Measurements from ENCODE around the gene MSRB2.

DNA sequence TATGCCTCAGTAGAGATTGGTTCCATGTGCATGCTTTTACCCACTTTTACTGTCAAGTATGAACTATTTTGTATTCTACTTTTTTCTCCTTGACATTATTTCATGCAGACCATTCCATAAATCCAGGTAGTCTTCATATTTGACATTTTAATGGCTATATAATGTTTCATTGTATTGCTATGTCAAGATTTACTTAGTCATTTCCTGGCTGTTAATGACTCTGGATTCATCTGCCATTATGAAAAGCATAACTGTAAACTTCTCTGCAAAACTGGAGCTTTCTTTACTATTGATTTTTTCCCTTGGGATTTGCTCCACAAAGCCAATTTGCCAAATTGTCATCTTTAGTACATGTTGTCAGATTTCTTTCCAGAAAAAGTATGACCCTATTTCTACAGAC lies 6.8 kb upstream of the MSRB2 start:
- TF ChIP-seq, protein P1, sequence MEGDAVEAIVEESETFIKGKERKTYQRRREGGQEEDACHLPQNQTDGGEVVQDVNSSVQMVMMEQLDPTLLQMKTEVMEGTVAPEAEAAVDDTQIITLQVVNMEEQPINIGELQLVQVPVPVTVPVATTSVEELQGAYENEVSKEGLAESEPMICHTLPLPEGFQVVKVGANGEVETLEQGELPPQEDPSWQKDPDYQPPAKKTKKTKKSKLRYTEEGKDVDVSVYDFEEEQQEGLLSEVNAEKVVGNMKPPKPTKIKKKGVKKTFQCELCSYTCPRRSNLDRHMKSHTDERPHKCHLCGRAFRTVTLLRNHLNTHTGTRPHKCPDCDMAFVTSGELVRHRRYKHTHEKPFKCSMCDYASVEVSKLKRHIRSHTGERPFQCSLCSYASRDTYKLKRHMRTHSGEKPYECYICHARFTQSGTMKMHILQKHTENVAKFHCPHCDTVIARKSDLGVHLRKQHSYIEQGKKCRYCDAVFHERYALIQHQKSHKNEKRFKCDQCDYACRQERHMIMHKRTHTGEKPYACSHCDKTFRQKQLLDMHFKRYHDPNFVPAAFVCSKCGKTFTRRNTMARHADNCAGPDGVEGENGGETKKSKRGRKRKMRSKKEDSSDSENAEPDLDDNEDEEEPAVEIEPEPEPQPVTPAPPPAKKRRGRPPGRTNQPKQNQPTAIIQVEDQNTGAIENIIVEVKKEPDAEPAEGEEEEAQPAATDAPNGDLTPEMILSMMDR (conservative IDR thresholded peaks at IDR 0.05; ENCODE audit: low read depth in 2 of 2), result no peak
- TF ChIP-seq EZH2 (IDR thresholded peaks at IDR 0.05; ENCODE audit: low read depth, unreplicated experiment) (no peak), POLR2AphosphoS5 (IDR thresholded peaks at IDR 0.05; ENCODE audit: low read depth) (no peak), EZH2phosphoT487 (IDR thresholded peaks at IDR 0.05; ENCODE audit: unreplicated experiment) (no peak)
